CD4-positive, alpha-beta T cell treated with Interleukin-6 for 4 hours (primary cell): ENCODE results near the gene TMEM134.

Experiments used
- DNase-seq: peaks from one replicate; pipeline ENCODE4 v3.0.0-alpha.2; 2020; ENCODE audit warnings: mixed read lengths

The TMEM134 gene

DNA sequence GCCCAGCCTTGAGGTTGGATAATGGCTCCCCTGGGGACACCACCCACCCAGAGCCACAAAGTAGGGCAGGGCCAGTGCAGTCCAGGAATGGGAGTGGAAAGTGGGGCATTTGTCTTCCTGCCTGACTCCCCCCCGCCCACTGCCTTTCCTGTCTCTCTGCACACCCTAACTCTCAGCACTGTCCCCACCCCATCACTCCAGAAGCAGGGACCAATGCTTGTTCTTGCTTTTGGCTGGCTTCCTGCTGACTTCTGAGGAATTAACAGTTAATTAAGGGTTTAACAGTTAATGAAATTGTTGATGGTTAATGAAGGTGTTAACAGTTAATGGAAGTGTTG, 31.4 kb upstream of the TMEM134 start:
- DNase-seq = no peak

DNA sequence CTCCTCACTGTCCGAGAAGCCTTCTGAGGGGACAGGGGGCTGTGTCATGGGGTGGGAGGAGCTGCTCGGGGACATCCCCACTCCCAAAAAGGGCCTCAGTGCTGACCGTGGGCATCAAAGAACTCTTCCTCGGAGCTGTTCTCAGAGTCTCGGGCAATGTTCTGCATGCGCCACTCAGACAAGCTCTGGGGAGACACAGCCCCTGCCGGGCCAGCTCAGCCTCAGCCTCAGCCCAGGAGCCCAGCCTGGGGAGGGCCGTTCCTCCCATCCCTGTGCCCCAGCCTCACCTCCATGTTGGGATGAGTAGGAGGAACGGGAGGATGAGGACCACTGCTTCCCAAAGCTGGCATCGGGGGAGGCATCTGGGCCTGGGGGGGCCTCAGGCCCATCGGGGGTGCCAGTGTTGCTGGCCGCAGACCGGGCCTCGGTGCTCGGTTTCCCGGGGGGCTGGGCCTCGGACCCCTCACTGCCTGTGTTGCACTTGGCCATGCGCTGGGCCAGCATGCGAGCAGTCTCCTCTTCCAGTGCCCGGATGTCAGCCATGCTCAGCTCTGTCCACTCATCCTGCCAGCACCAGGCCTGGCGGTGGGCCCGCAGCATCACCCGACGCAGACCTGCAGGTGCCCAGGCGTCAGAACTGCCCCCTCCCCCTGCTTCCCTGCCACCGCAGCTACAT, 30.9 kb upstream of the TMEM134 start:
- no peak for DNase-seq

DNA sequence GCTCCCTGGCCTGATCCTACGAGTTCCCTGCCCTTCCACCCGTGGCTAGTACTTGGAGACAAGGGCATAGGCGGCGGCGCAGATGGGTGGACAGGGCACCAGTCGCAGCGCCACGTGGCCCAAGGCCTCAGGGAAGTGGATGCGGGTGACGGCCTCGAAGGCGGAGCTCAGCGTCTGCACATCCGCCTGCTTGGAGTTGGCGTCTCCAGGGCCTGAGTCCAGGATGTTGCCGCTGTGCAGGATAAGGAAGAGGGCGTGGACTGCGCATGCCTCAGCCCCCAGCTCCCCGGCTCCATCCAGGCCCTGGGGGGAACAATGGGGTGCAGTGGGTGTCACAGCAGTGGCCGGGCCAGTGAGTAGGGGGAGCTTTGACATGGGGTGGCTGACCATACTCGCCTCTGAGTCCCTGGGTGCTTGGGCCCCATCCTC, 29.5 kb upstream of the TMEM134 start:
- no peak for DNase-seq

DNA sequence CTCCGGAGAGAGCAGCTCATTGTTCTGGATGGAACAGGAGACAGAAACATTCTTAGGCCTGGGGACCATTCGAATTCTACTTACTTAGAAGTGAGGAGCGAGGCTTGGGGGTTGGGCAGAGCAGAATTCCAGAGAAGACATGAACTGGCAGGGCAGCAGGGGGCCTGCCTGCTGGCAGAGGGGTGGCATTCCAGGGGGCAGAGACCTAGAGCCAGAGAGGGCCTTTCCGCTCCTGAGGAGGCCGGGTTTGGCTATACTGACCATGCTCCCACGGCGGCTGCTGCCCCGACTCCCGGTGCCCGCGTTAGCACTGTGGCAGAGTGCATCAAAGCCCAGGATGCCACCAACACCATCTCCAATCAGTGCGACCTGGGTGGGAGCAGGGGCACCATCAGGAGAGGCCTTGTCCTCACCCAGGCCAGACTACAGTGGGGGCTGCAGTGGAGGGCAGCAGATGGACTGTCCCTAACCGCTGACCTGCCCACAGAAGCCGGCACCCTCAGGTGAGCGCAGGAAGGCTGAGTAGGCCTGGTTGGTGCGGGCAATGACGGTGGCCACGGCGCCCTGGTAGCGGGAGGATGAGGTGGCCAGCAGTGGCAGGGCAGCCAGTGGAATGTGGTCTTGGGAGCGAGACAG, 28.7 kb upstream of the TMEM134 start:
- no peak for DNase-seq

DNA sequence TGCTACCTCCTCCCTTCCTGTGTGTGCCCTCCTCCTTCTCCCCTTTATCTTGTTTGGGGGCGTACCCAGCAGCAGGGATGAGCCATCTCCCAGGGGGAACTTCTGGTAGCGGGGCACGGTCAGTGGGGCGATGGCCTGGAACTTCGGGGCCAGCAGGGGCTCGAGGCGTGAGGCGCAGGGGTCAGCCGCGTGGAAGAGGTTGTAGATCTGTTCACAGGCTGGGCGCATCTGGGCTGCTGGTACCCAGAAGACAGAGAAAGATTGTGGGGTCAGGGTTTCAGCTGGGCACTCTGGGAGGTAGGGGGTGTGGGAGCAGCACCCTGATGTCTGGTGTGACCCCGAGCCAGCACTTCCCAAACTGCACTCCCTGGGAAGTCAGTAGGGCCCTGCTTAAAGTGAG, 27.1 kb upstream of the TMEM134 start:
- DNase-seq = no peak

DNA sequence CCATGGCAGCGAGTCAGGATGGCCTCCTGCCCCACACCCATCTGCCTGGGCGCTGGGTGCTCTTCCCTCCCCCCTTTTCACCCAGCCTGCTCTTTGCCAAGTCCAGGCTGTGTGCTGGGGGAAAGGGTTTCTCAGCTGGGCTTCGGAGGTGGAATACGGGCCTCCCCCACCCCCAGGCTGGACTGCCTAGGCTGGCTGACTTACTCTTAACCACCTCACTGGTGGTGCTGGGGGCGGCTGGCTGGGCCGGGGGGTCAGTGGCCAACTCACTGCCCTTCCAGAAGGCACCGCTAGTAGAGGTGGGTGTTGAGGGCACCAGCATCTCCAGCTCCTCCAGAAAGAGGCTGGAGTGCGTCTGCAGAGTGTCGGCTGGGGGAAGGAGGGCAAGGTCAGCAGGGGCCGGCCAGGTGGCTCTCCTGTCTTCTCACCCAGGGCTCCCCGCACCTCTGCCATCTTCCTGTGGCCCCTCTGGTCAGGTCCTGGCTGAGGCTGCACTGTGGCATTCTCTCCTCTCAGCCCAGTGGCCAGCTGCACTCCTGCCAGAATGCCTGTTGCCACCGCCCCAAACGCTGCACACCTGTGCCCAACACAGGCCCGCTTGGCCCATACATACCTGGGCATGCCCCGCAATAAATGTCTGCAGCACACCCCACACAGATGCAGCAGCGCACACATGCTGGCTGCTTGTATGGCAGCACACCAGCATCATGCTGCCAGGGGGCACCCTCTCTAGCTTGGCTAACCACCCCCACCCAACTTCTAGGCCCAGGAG, 26.4 kb upstream of the TMEM134 start:
- no peak for DNase-seq

DNA sequence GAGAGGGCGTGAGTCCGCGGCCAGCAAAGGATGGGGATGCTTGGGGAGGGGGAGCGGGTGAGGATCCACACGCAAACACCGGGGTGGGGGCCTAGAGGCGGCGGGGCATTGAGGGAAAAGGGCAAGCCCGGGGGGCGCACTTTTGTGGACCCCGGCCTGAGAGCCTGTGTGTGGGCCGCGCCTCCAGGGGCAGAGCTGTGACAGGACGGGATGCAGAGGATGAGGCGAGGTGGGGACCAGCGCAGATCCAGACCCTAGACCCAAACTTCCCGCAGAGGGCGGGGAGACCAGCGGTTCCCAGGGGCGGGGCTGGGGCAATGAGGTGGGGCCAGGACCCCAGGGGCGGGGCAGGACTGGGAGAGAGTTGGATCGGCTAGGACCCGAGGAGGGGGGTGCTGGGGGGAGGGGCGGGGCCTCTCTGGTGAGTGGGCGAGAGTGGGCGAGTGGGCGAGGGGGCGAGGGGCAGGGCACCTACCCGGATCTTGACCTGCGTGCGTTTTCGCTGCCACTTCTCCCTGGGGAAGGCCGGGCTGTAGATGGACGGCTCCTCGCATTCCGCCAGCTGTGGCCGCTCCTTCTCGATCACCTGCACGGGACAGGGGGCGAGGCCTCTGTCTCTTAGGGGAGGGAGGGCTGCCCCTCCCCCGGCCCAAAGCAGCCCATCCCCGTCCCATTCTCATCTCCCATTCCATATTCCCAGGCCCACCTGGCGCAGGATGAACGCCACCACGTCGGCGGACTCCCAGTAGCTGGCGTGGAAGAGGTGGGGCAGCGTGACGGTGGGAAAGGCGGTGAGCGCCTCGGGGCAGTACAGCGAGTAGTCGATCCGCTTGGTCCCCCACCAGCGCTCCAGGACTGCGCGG, 25.6 kb upstream of the TMEM134 start:
- DNase-seq = no peak

DNA sequence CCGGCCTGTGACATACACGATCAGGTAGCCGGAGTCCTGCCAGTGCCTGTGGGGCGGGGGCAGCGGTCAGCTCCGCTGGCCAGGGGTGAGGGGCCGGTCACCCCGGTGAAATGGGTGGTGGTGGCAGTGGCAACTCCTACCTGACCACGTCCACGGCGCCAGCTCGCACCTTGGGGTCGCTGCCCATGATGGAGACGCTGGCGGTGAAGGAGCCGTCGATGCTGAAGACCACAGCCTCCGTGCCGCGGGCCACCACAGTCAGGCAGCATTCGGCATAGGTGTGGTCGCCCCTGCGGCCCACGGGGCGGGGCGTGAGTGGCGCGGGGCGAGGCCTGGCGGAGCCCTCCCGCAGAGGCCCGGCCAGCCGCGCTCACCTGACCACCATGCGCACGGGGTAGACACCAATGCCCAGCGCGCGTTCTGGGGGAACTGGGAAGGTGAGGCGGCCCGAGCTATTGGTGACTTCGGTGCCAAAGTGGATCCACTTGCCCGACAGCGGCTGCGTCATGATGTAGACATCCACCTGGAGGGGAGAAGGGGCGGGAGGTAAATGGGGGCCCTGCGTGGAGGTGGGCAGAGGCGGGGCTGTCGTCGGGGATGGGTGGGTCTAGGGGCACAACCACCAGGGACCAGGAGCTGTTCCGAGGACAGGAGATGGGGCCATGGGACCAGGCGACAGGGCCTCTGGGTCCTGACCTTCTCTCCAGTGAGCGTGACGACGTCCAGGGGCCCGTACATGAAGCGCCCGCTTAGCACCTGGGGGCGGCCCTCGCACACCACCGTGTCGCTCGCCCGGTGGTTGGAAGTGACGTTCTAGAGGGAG, 24.7 kb upstream of the TMEM134 start:
- no peak for DNase-seq

DNA sequence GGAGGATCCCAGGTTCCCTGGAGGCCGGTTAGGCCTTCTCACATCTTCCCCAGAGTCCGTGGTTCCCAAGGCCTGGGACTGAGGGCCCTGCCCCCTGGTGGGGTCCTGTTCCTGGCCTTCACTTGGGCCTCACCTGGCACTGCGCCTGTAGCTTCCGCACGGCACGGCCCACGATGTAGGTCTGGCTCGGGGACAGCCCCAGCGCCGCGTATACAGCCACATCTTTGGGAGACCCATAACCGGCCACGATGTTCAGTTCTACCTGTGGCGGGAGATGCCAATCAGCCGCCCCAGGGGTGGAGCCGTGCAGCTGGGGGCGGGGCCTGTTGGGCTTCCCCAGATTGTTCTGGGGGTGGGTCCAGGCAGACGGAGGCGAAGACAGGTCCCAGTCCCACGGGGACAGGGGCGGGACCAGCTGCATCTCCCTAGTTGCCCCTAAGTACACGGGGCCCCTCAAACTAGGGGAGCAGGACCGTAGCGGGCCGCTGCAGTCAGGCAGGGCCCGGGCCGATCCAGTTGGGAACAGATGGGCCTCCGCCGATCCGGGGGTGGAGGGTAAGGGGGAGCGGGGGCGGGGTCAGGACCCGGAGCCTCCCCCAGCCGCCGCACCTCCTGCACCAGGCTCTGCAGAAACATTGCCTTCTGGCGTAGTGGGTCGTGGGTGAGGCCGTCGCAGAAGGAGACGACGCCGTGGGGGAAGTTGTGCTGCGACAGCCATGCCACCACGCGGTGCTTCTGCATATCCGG, 23.9 kb upstream of the TMEM134 start:
- peak; percentile 20 for DNase-seq

DNA sequence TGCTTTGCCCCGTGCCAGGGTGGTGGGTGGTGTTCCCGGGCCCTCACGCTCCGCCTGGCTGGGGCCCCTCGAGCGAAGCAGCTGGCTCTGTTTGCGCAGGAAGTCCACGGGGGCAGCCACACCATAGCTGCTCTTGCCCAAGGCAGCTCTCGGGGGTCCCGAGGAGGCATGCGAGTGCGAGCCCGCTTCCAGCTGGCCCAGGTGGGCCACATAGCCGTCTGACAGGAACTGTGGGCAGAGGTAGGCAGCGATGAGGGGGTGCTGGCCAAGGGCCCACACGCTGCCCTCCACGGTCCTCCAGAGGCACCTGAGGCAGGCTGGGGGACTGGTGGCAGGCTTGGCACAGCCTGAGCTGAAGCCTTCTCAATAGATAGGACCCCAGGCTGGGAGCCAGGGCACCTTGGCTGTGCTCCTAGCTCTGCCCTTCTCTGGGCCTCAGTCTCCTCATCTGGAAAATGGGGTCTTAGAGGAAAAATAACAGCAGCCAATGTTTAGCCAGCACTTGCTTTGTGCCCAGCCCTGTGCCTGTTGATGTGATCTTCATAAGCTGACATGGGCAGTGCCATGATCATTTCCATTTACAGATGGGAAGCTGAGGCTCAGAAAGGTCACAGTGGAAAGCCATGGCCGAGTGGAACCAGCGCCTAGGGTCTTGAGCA, 23.1 kb upstream of the TMEM134 start:
- DNase-seq = no peak

DNA sequence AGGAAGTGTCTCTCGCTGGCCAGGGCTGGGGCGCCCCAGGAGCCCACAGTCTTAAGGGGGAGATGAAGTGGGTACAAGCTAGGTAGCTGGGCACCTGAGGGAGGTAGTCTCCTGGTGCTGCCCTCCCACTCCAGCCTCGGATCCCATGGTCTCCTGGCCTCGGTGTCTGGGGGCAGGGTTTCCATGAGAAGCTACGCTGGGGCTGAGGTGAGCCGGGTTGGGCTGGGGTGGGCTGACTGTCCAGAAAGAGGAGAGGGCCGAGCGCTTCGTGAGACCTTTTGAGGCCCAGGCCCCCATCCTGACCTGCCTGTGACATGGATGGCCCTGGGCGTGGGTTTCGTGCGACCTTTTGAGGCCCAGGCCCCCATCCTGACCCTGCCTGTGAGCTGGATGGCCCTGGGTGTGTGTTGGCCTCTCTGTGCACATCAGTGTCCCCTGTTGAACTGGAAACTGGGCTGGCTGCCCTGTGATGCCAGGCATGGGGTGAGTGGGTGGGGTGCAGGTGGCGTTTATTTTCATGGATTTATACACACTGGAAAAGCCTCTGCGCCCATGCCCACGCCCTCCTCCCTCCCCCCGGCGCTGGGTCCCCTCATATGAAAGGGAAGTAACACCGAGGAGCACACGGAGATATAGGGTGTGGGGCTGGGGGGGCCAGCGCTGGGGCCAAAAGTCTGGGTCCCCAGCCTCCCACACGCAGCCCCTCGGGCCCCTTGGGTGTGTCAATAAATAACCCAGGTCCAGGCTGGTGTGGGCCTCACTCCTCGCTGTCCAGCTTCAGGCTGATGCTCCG, 22.4 kb upstream of the TMEM134 start:
- no peak for DNase-seq

DNA sequence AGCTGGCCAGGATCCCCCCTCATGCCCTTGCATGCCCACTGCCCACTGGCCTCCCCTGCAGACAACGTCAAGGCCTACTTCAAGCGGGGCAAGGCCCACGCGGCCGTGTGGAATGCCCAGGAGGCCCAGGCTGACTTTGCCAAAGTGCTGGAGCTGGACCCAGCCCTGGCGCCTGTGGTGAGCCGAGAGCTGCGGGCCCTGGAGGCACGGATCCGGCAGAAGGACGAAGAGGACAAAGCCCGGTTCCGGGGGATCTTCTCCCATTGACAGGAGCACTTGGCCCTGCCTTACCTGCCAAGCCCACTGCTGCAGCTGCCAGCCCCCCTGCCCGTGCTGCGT, 21.6 kb upstream of the TMEM134 start:
- DNase-seq = no peak

DNA sequence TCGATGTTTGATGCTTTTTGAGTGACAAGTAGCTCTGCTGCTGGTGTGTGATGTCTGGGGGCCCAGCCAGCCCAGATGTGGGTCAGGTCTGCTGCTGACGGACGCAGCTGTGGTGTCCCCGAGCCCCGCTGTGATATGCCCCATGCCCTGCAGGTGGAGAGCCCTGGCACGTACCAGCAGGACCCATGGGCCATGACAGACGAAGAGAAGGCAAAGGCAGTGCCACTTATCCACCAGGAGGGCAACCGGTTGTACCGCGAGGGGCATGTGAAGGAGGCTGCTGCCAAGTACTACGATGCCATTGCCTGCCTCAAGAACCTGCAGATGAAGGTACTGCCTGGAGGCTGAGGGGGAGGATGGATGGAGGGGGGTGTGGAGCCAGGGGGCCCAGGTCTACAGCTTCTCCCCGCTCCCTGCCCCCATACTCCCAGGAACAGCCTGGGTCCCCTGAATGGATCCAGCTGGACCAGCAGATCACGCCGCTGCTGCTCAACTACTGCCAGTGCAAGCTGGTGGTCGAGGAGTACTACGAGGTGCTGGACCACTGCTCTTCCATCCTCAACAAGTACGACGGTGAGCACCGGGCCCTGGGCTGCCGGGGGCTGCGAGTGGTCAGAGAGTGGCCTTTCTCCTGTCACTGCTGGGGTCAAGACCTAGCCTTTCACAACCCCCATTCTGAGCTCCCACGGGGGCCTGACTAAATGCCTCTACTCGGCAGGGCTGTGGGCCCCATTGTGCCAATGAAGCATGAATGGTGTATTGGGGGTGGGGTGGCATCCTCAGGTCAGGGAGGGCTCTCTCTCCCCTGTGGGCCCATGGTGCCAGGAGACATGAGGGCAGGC, 21.1 kb upstream of the TMEM134 start:
- no peak for DNase-seq

DNA sequence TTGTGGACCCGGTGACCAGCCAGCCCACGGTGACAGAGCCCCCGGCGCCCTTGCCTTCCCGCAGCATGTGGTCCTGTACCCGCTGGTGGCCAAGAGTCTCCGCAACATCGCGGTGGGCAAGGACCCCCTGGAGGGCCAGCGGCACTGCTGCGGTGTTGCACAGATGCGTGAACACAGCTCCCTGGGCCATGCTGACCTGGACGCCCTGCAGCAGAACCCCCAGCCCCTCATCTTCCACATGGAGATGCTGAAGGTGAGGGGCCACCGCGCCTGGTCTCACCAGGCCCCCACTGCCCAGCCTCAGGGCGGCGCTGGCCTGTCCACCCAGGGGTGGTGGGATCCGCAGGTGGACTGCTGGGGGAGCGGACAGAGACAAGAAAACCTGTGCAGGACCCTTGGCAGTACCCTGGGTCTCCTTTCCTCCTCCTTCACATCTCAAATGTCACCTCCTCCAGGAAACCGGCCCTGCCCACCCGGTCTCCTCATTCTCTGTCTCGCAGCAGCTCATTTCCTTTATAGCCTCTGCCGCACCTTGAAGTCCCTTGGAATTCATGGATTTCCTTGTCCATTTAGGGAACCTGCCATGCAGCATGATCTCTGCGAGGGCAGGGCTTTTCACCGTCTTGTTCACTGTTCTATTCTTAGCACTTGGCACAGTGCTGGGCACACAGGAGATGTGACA, 20.3 kb upstream of the TMEM134 start:
- no peak for DNase-seq

DNA sequence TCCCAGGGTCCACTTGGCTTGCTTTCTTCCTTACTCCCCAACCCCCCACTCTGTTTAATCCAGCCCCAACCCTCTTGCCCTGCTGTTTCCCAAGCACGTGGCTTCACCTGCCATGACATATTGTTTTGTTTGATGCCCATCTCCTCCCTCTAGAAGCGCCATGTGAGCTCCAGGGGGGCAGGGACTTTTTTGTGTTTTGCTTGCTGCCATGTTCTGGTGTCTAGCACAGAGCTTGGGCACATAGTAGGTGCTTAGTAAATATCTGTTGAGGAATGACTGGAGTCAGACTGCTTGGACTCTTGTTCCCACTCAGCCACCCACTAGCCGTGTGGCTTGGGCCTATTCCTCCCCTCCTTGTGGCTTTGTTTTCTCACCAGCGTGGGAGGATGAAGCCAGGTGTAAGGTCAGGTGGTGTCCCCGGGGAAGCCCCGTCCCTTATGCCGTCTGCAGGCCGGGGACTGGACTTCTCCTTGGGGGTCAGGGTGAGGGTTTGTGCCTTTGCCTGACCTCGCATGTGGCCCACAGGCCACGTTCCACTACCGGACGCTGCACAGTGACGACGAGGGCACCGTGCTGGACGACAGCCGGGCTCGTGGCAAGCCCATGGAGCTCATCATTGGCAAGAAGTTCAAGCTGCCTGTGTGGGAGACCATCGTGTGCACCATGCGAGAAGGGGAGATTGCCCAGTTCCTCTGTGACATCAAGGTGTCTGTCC, 17.6 kb upstream of the TMEM134 start:
- DNase-seq = no peak

DNA sequence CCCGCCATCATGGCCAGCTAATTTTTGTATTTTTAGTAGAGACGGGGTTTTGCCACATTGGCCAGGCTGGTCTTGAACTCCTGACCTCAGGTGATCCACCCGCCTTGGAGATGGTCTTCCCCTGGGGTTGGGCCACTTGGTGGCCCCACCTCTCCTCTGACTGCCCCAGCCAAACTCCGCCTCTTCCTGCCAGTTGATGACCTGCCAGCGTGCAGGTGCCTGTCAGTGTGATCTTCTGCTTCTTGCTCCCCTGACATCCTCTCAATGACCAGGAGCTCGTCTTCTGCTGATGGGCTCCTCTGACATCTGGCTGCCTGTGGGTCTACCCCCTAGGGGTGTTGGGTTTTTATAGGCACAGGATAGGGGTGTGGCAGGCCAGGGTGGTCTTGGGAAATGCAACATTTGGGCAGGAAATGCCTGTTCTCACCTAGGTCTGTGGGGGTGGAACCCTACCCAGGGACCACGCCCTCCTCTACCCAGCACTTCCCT, 16.9 kb upstream of the TMEM134 start:
- DNase-seq = peak; percentile 62

DNA sequence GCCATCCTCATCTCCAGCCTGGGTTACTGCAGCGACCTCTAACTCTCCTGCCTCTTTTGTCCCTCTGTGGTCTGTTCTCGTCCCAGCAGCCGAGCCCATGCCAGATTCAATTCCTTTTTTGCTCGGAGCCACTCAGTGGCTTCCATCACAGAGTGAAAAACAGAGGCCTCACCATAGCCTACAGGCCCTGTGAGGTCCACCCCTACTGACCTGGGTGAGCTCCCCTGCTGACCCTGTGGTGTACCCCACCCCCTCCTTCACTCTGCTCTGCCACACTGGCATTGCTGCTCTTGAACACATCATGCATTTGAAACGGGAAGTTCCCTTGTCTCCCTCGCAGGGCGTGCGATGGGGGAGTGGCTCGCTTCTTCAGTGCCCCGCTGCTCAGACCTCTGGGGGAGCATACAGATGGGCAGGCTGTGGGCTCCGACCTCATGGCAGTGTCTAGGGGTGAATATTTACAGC, 15.8 kb upstream of the TMEM134 start:
- peak; percentile 65 for DNase-seq
